ENCODE measurements around the gene CLEC4D. TPM values are rescaled to one million over a fixed set of nuclear protein-coding genes. Genes with fewer than 3 reads are reported as not detected.

The CLEC4D gene
- total RNA-seq, 1 experiment from 2014 or later: not detected

Small RNA genes within 50 kb of the gene (small RNA-seq; reads per million reads assigned to genes)
- gene RNU6-275P: 0 reads per million in 2 experiments

Other genes starting within 250 kb of the CLEC4D start
- gene CLEC6A, start 57.5 kb upstream of the CLEC4D start, total RNA-seq (2014; rRNA removed; shearing (Covaris generic)): not detected in 2 replicates
- gene CLEC4E, start 27.4 kb downstream of the CLEC4D start, total RNA-seq (2014; rRNA removed; shearing (Covaris generic)): not detected in 2 replicates
- not detected in 2 replicates for gene AICDA, start 99.4 kb downstream of the CLEC4D start, total RNA-seq (2014; rRNA removed; shearing (Covaris generic))
- gene MFAP5, start 149.3 kb downstream of the CLEC4D start, total RNA-seq (2014; rRNA removed; shearing (Covaris generic)): not detected in 2 replicates
- 13.7 and 15.1 TPM in 2 replicates for gene RIMKLB, start 184.5 kb downstream of the CLEC4D start, total RNA-seq (2014; rRNA removed; shearing (Covaris generic))

All from NCI-H460 (cell line).